ENCODE data around the gene TMEM150B.
"Not testable (repeated sequence)": the region's sequence is repeated elsewhere in the genome, so short reads cannot be mapped to it uniquely, and the experiment has no call there.

The TMEM150B gene

DNA sequence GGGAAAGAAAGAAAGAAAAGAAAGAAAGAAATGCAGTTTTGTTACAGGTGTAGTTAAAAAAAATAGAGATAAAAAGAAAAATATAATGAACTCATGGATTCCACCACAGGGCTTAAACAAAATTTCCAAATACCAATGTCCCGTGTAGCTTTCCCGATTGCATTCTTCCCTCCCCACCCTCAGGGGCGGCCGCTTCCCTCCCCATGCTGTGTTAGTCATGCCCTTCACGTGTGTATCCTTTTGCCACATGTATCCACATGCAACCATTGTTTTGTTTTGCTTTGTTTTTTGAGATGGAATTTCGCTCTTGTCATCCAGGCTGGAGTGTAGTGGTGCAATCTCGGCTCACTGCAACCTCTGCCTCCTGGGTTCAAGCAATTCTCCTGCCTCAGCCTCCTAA is 11.0 kb upstream of the TMEM150B start:
- DNase-seq = no peak

GRCh38 chr19:55333870-55334269 is 8.7 kb upstream of the TMEM150B start:
- no peak for DNase-seq

- DNase-seq = not testable (repeated sequence)
These were observed 4.7 kb upstream of the TMEM150B start for GRCh38 chr19:55329791-55330190.

DNA sequence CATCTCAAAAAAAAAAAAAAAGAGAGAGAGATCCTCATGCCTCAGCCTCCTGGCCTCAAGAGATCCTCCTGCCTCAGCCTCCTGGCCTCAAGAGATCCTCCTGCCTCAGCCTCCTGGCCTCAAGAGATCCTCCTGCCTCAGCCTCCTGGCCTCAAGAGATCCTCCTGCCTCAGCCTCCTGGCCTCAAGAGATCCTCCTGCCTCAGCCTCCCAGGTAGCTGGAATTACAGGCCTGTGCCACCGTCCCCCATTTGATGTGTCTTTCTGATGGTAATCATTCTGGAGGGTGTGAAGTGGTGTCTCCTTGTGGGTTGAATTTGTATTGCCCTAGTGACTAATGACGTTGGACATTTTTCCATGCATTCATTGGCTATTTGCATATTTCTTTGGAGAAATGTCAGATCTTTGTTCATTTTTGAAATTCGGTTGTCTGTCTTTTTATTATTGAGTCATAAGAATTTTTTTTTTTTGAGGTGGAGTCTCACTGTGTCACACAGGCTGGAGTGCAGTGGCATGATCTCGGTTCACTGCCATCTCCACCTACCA is 3.7 kb upstream of the TMEM150B start:
- DNase-seq = not testable (repeated sequence)

DNA sequence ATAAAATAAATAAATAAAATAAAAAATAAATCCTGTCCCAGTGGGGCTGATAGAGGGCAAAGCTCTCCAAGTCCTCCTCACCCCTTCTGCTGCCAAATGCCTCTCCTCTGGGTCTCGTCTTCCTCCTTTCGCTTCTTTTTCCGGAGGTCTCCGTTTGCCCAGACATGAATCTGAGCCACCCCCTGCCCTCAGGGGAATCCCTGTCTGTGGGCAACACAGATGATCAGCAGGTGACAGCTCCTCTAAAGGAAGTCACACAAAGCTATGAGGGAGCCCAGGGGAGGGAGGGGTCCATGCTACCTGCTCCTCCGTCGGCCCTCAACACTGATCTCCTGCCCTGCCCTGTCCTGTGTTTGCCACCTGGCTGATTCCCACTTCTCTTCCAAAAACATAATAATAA is 479 bp downstream of the TMEM150B start:
- no peak for DNase-seq

GRCh38 chr19:55322204-55322885 is 2.8 kb downstream of the TMEM150B start:
- DNase-seq = no peak

- no peak for DNase-seq
These were observed 3.5 kb downstream of the TMEM150B start for GRCh38 chr19:55321466-55322137.

GRCh38 chr19:55320844-55321419 is 4.2 kb downstream of the TMEM150B start:
- no peak for DNase-seq

- no peak for DNase-seq
These were observed 5.4 kb downstream of the TMEM150B start for GRCh38 chr19:55319785-55320184.

DNA sequence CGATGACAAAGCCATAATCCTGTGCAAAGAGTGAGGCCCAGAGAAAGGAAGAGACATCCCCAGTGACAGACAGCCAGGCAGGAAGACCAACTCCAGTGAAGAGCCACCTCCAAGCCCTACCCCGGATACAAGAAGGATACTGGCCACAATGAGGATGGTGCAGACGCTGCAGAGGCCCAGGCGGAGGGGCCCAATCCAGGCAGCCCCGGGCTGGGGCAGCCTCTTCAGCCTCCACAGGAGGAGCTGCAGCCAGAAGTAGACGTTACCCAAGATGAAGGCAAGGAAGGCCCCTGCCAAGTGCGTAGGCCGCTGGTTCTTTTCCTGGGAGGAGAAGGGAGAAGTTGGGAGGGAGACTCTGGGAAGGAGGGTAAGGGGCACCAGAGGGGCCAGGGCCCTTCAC is 8.5 kb downstream of the TMEM150B start:
- DNase-seq = no peak

- DNase-seq = no peak
These were observed 9.1 kb downstream of the TMEM150B start for GRCh38 chr19:55315956-55316525.

DNA sequence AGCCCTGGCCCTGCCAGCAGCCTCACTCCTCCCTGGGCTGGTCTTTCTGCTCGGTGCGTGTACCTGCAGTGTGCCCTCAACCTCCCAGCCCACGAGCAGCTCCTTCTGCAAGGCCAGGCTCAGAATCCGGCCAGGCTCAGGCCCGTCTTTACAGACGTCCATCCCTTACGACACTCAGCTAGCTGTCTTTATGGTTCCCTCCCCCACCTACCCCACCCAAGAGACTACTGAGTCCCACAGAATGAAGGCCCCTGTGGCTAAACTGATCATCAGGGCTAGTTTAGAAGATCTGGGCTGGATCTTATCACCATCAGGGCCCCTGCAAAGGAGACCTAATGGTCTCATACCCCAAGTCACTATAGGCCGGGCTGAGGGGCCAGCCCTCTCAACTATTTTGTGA is 10.7 kb downstream of the TMEM150B start:
- no peak for DNase-seq

GRCh38 chr19:55312621-55313512 is 12.3 kb downstream of the TMEM150B start:
- DNase-seq = no peak

- DNase-seq = no peak
These were observed 13.3 kb downstream of the TMEM150B start for GRCh38 chr19:55311797-55312196.

GRCh38 chr19:55311397-55311796 is 13.7 kb downstream of the TMEM150B start:
- DNase-seq = no peak

- no peak for DNase-seq
These were observed 14.6 kb downstream of the TMEM150B start for GRCh38 chr19:55310498-55310897.

DNA sequence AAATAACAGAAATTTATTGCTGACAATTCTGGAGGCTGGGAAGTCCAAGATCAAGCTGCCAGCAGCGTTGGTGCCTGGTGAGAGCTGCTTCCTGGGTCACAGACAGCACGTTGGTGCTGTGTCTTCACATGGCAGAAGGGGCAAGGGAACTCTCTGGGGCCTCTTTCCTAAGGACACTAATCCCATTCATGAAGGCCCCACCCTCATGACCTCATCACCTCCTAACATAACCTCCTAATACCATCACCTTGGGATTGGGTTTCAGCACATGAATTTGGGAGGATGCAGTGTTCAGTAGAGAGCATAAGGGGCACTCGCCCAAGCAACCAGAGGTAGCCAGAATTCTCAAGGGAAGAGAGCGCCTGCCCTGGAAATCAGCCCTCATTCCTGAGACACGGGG is 15.7 kb downstream of the TMEM150B start:
- DNase-seq = no peak

GRCh38 chr19:55308281-55308680 is 16.9 kb downstream of the TMEM150B start:
- no peak for DNase-seq

DNA sequence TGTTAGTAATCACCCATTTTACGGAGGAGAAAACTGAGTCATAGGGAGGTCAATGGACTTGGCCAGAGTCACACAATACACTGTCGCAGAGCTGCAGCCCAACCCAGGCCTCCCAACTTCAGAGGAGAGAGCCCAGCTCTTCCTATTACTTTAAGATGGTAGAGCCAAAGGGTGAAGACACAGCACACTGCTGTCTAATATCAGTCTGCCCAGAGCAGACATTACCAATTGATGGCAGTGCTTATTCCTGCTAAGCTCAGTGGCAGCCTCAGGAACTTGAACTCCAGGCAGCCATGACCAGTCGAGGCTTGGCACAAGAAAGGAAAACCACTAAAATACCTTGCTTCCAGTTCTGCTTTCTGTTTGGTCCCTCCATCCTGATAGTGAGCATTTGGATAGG is 18.4 kb downstream of the TMEM150B start:
- DNase-seq = no peak

DNA sequence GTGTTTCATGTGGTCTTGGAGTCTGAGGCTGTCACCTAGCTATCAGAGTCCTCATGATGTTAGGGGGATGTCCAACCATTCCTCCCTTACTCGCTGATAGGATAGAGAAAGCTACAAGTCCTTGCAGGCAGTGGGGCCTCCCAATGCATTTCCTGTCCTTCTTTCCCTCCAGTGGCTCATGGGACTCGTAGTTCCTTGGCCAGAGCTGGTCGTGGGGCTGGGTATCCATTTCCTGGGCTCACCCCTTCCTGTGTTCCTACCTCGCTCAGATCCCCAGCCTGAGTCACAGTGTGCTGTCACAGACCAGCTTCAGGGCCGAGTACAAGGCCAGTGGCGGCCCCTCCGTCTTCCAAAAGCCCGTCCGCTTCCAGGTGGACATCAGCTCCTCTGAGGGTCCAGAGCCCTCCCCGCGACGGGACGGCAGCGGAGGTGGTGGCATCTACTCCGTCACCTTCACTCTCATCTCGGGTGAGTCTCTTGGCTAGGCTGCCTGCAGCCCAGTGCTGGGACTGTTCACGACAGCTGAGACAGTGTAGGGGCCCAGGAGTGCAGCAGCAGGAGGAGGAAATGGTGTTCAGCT is 19.1 kb downstream of the TMEM150B start:
- no peak for DNase-seq

DNA sequence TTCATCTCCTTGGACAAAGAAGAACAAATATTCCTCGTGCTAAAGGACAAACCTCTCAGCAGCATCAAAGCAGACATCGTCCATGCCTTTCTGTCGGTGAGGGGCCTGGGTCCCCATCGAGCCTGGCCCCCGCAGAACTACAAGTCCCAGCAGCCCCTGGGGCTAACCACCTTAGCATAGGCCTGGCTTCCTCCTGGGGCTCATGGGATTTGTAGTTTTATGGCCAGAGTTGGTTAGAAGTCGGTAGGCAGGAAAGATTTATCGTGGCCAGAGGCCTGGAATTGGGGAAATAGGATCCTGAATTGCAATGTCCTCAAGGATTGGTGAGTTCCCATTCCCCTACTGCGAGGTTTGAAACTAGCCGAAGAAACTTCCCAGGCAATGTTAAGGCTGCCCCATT is 19.6 kb downstream of the TMEM150B start:
- DNase-seq = no peak

- DNase-seq = no peak
These were observed 20.2 kb downstream of the TMEM150B start for GRCh38 chr19:55304980-55305379.

Measured in NCI-H1417 treated with DMSO at 0.1 percent for 48 hours (cell line).